ENCODE results near the gene CES5A.

The CES5A gene

GRCh38 chr16:55849536-55849935, 25.6 kb downstream of the CES5A start:
- no peak for TF ChIP-seq CTCF (IDR thresholded peaks at IDR 0.05; ENCODE audit: low read depth, low read length, poor library complexity, severe bottlenecking)
- no peak for TF ChIP-seq EZH2phosphoT487 (IDR thresholded peaks at IDR 0.05; ENCODE audit: borderline replicate concordance, low read length)
- no peaks in the 10 kb centered on the region for H3K9me3 ChIP-seq (ENCODE audit: control insufficient read depth, insufficient read depth, low read length)
- H3K4me3 ChIP-seq (ENCODE audit: low read length): no peak overlapping the region
- H3F3A ChIP-seq (ENCODE audit: control insufficient read depth, insufficient read depth): no peaks in the 10 kb centered on the region
- H3K9me2 ChIP-seq (replicated peaks; ENCODE audit: control insufficient read depth, low read length): no peaks in the 10 kb centered on the region
- no peaks in the 10 kb centered on the region for H4K20me1 ChIP-seq (ENCODE audit: control insufficient read depth, insufficient read depth, low read depth, low read length)
- H3K79me2 ChIP-seq (ENCODE audit: control insufficient read depth, low read length): no peaks in the 10 kb centered on the region
- H3K27ac ChIP-seq (ENCODE audit: low read depth, low read length): no peak overlapping the region
- no peak overlapping the region for H3K4me2 ChIP-seq (ENCODE audit: low read length)
- no peaks in the 10 kb centered on the region for H3K36me3 ChIP-seq (ENCODE audit: control insufficient read depth, low read length)
- H3K27me3 ChIP-seq (ENCODE audit: control insufficient read depth, low read length): no peaks in the 10 kb centered on the region
- H3K4me1 ChIP-seq (ENCODE audit: control insufficient read depth, low read length): no peaks in the 10 kb centered on the region

GRCh38 chr16:55846598-55847346, 28.4 kb downstream of the CES5A start:
- no peaks in the 10 kb centered on the region for H3K4me1 ChIP-seq (ENCODE audit: control insufficient read depth, low read length)
- H3K36me3 ChIP-seq (ENCODE audit: control insufficient read depth, low read length): no peaks in the 10 kb centered on the region
- TF ChIP-seq CTCF (IDR thresholded peaks at IDR 0.05; ENCODE audit: low read depth, low read length, poor library complexity, severe bottlenecking) (no peak), EZH2phosphoT487 (IDR thresholded peaks at IDR 0.05; ENCODE audit: borderline replicate concordance, low read length) (no peak)
- H3K4me2 ChIP-seq (ENCODE audit: low read length): no peak overlapping the region
- no peaks in the 10 kb centered on the region for H4K20me1 ChIP-seq (ENCODE audit: control insufficient read depth, insufficient read depth, low read depth, low read length)
- H3K27me3 ChIP-seq (ENCODE audit: control insufficient read depth, low read length): no peaks in the 10 kb centered on the region
- H3K4me3 ChIP-seq (ENCODE audit: low read length): no peak overlapping the region
- no peaks in the 10 kb centered on the region for H3K9me3 ChIP-seq (ENCODE audit: control insufficient read depth, insufficient read depth, low read length)
- no peaks in the 10 kb centered on the region for H3K79me2 ChIP-seq (ENCODE audit: control insufficient read depth, low read length)
- H3K27ac ChIP-seq (ENCODE audit: low read depth, low read length): no peak overlapping the region
- H3K9me2 ChIP-seq (replicated peaks; ENCODE audit: control insufficient read depth, low read length): no peaks in the 10 kb centered on the region
- no peaks in the 10 kb centered on the region for H3F3A ChIP-seq (ENCODE audit: control insufficient read depth, insufficient read depth)

GRCh38 chr16:55843105-55843395, 32.1 kb downstream of the CES5A start:
- no peak overlapping the region for H3K27ac ChIP-seq (ENCODE audit: low read depth, low read length)
- H3K9me3 ChIP-seq (ENCODE audit: control insufficient read depth, insufficient read depth, low read length): no peaks in the 10 kb centered on the region
- H3K9me2 ChIP-seq (replicated peaks; ENCODE audit: control insufficient read depth, low read length): no peaks in the 10 kb centered on the region
- H3F3A ChIP-seq (ENCODE audit: control insufficient read depth, insufficient read depth): no peaks in the 10 kb centered on the region
- no peak overlapping the region for H3K4me2 ChIP-seq (ENCODE audit: low read length)
- TF ChIP-seq CTCF (IDR thresholded peaks at IDR 0.05; ENCODE audit: low read depth, low read length, poor library complexity, severe bottlenecking) (no peak), EZH2phosphoT487 (IDR thresholded peaks at IDR 0.05; ENCODE audit: borderline replicate concordance, low read length) (no peak)
- H3K79me2 ChIP-seq (ENCODE audit: control insufficient read depth, low read length): no peaks in the 10 kb centered on the region
- H3K27me3 ChIP-seq (ENCODE audit: control insufficient read depth, low read length): no peaks in the 10 kb centered on the region
- no peaks in the 10 kb centered on the region for H3K36me3 ChIP-seq (ENCODE audit: control insufficient read depth, low read length)
- no peaks in the 10 kb centered on the region for H3K4me1 ChIP-seq (ENCODE audit: control insufficient read depth, low read length)
- no peaks in the 10 kb centered on the region for H4K20me1 ChIP-seq (ENCODE audit: control insufficient read depth, insufficient read depth, low read depth, low read length)
- H3K4me3 ChIP-seq (ENCODE audit: low read length): no peak overlapping the region

Data from DOHH2 (cell line).